A673 (cell line): ENCODE data around the gene RND3. TPM values are rescaled to one million over a fixed set of nuclear protein-coding genes. Genes with fewer than 3 reads are reported as not detected.

Source experiments
- BruUV-seq: library from RNA; stranded (reverse); fragments of 400-500 nt; replicated peaks from 2 replicates; lab custom pipeline; 2021; lab: Mats Ljungman, UMichigan
- CTCF ChIA-PET: fragments of 300-600 bp; sonication (Branson Sonifier 250); formaldehyde crosslinking; loops from one replicate; lab custom pipeline; 2022; ENCODE audit warnings: antibody characterized with exemption; lab: Charles Lee
- POLR2A ChIA-PET: fragments of 300-600 bp; sonication (Branson Sonifier 250); formaldehyde crosslinking; loops from one replicate; lab custom pipeline; 2022; ENCODE audit warnings: antibody characterized with exemption; ENCODE audit not compliant: low non-redundant PET; lab: Charles Lee
- DNase-seq: peaks from one replicate; pipeline ENCODE4 v3.0.0-alpha.2; 2015; ENCODE audit warnings: low spot score
- H3K27ac ChIP-seq: fragments of 200-600 bp; sonication (generic); 2 replicates; pipeline ENCODE4 v1.5.1; 2016; ENCODE audit warnings: mixed run types, low read depth, mild to moderate bottlenecking, mixed read lengths, antibody characterized with exemption, low read length; ENCODE audit not compliant: poor library complexity, severe bottlenecking
- H3K27me3 ChIP-seq: fragments of 200-600 bp; sonication (generic); replicated peaks from 2 replicates; pipeline ENCODE4 v1.6.1; 2017; ENCODE audit warnings: mixed run types, low read depth, mild to moderate bottlenecking, mixed read lengths, antibody characterized with exemption, low read length; ENCODE audit not compliant: insufficient read depth, poor library complexity
- H3K36me3 ChIP-seq: fragments of 200-600 bp; sonication (generic); 2 replicates; pipeline ENCODE4 v1.6.1; 2016; ENCODE audit warnings: mixed run types, mild to moderate bottlenecking, mixed read lengths, antibody characterized with exemption, low read length; ENCODE audit not compliant: insufficient read depth, poor library complexity, severe bottlenecking
- H3K4me1 ChIP-seq: fragments of 200-600 bp; sonication (generic); 2 replicates; pipeline ENCODE4 v1.6.1; 2017; ENCODE audit warnings: mixed run types, mild to moderate bottlenecking, mixed read lengths, antibody characterized with exemption, low read length; ENCODE audit not compliant: insufficient read depth, poor library complexity, severe bottlenecking
- H3K4me3 ChIP-seq: fragments of 200-600 bp; sonication (generic); 2 replicates; pipeline ENCODE4 v1.5.1; 2016; ENCODE audit warnings: low read depth, mixed run types, mild to moderate bottlenecking, mixed read lengths, low read length; ENCODE audit not compliant: poor library complexity, severe bottlenecking
- H3K9me3 ChIP-seq: fragments of 200-600 bp; sonication (generic); 2 replicates; pipeline ENCODE4 v1.6.1; 2016; ENCODE audit warnings: mixed run types, low read depth, mild to moderate bottlenecking, mixed read lengths, antibody characterized with exemption, low read length; ENCODE audit not compliant: poor library complexity, severe bottlenecking
- EZH2 ChIP-seq: fragments of 200-600 bp; sonication (generic); IDR thresholded peaks from 2 replicates; pipeline ENCODE4 v1.6.1; 2017; ENCODE audit warnings: borderline replicate concordance, low read depth, mild to moderate bottlenecking, mixed read lengths, antibody characterized with exemption, low read length; ENCODE audit not compliant: poor library complexity, severe bottlenecking
- intact Hi-C: fragments of 100-400 bp; cut with micrococcal nuclease; formaldehyde crosslinking; loops from one replicate; pipeline ENCODE4 v1.10.0; 2022; ENCODE audit not compliant: unreplicated experiment
- total RNA-seq: library from RNA; stranded (reverse); gene quantifications from 2 replicates; pipeline ENCODE4 v1.2.3, GENCODE V29; 2021
- TF ChIP-seq, protein P1 (sequence below): fragments of 300-800, 200-600 bp; sonication (generic); conservative IDR thresholded peaks from 2 replicates; pipeline ENCODE4 v1.5.1; 2017; ENCODE audit warnings: low read depth, mild to moderate bottlenecking, antibody characterized with exemption, low read length, moderate library complexity, mixed read lengths

RND3 gene
- total RNA-seq, 1 experiment from 2014 or later: 15.0 TPM

DNA sequence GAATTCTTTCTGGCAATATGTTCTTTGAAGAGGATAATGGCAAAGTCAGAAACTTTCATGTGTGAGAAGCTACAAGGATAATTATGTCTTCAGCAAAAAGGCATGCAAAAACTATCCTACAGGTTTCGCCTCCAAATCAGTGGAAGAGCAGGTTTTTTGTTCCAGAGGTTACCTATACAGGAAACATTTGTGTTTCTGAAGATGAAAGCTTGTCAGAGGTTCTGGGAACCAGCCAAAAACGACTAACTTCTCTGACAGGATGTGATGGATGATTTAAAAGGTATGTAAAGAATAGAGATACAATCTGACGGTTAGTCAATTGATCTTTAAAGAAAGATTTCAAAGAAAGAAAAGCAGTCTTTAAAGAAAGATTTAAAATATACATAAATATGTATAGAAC is 37.6 kb downstream of the RND3 start:
- peaks cover 3% of the 10 kb centered on the region for H3K9me3 ChIP-seq
- H3K4me3 ChIP-seq: no peak overlapping the region
- no peak for TF ChIP-seq EZH2
- TF ChIP-seq, protein P1, sequence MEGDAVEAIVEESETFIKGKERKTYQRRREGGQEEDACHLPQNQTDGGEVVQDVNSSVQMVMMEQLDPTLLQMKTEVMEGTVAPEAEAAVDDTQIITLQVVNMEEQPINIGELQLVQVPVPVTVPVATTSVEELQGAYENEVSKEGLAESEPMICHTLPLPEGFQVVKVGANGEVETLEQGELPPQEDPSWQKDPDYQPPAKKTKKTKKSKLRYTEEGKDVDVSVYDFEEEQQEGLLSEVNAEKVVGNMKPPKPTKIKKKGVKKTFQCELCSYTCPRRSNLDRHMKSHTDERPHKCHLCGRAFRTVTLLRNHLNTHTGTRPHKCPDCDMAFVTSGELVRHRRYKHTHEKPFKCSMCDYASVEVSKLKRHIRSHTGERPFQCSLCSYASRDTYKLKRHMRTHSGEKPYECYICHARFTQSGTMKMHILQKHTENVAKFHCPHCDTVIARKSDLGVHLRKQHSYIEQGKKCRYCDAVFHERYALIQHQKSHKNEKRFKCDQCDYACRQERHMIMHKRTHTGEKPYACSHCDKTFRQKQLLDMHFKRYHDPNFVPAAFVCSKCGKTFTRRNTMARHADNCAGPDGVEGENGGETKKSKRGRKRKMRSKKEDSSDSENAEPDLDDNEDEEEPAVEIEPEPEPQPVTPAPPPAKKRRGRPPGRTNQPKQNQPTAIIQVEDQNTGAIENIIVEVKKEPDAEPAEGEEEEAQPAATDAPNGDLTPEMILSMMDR: no peak
- no peaks in the 10 kb centered on the region for H3K4me1 ChIP-seq
- no peak for DNase-seq
- no peaks in the 10 kb centered on the region for H3K36me3 ChIP-seq
- no peaks in the 10 kb centered on the region for H3K27me3 ChIP-seq
- no TSS peak for BruUV-seq
- CTCF ChIA-PET: no interaction called here
- no peak overlapping the region for H3K27ac ChIP-seq
- intact Hi-C loops: no loop called here
- POLR2A ChIA-PET: no interaction called here

DNA sequence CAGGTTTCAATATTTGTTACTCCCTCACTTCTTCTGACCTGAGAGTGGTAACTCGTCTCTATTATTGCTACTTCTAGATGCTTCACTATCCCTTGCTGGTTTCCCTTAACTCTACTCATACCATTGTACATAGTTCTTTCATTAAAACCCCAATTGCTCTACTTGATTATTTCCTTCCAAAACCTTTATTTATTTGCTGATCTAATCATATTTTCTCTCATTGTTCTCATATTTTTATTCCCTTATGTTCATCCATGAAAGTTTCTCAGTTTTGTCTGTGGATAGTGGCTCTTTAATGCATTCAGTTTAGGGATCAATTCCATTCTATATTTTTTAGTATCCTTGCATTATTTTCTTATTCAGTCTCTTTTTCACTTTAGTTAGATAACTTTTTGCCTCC is 42.1 kb downstream of the RND3 start:
- no peaks in the 10 kb centered on the region for H3K36me3 ChIP-seq
- H3K4me1 ChIP-seq: no peaks in the 10 kb centered on the region
- no peak overlapping the region for H3K4me3 ChIP-seq
- ChIA-PET POLR2A (no interaction called here), CTCF (no interaction called here)
- no peaks in the 10 kb centered on the region for H3K27me3 ChIP-seq
- intact Hi-C loops: no loop called here
- H3K27ac ChIP-seq: no peak overlapping the region
- TF ChIP-seq, protein P1: no peak
- TF ChIP-seq EZH2: no peak
- BruUV-seq: no TSS peak
- DNase-seq: no peak
- no peaks in the 10 kb centered on the region for H3K9me3 ChIP-seq

DNA sequence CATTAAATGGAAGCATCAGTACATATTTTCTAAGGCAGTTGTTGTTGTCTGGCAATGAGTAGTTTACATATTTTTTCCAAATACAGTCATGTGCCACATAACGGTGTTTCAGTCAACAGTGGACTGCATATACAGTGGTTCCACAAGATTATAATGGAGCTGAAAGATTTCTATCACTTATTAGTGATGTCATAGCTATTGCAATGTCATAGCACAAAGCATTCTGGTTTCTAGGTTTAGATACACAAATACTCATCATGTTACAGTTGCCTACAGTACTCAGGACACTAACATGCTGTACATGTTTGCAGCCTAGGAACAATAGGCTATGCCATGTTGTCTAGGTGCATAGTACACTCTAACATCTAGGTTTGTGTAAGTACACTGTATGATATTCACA is 45.0 kb downstream of the RND3 start:
- Histone ChIP-seq H3K9me3 (no peaks in the 10 kb centered on the region), H3K27me3 (no peaks in the 10 kb centered on the region), H3K4me1 (no peaks in the 10 kb centered on the region), H3K4me3 (no peak overlapping the region), H3K27ac (no peak overlapping the region), H3K36me3 (no peaks in the 10 kb centered on the region)
- ChIA-PET POLR2A (no interaction called here), CTCF (no interaction called here)
- no peak for TF ChIP-seq EZH2
- TF ChIP-seq, protein P1: no peak
- no peak for DNase-seq
- intact Hi-C loops: no loop called here
- no TSS peak for BruUV-seq
